H7 (cell line): ENCODE measurements around the gene THAP7. TPM values are rescaled to one million over a fixed set of nuclear protein-coding genes. Genes with fewer than 3 reads are reported as not detected.

Experiments used
- DNase-seq: peaks from one replicate; pipeline ENCODE4 v3.0.0; 2012
- H3K27me3 ChIP-seq: 2 replicates; pipeline ENCODE4 v1.6.0; 2011; ENCODE audit warnings: mild to moderate bottlenecking, low read length; ENCODE audit not compliant: control insufficient read depth, insufficient read depth
- H3K36me3 ChIP-seq: replicated peaks from 2 replicates; pipeline ENCODE4 v1.5.1; 2011; ENCODE audit warnings: low read length; ENCODE audit not compliant: control insufficient read depth, insufficient read depth
- H3K4me3 ChIP-seq: 2 replicates; pipeline ENCODE4 v1.5.1; 2011; ENCODE audit warnings: low read depth, mild to moderate bottlenecking, control low read depth, low read length, moderate library complexity; ENCODE audit not compliant: insufficient read depth
- total RNA-seq: library from RNA; depleted of rRNA; stranded (reverse); fragments of >200 nt; shearing (Covaris generic); gene quantifications from 2 replicates; pipeline ENCODE4 v1.2.3, GENCODE V29; 2014

Gene THAP7
- total RNA-seq, 1 experiment from 2014 or later: 42.7 TPM

DNA sequence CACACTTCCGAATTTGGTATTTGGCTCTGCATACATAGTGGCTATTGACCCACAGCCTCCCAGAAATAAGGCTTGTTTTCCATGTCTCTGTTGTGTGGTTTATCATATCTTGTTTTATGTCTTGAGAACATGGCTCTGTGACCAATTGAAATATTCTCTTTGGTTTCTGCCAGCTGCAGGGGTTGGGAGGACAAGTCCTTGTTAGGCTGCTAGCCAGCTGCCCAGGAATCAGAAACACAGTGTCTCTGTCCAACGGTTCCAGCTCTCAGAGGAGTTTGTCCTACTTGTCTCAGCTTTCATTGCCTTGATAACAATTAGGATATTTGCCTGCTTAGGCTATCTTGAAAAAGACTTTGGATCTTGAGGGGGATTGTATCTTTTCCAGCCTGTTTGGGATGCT lies 36.5 kb upstream of the THAP7 start:
- peak; percentile 6 for DNase-seq
- H3K27me3 ChIP-seq: no peaks in the 10 kb centered on the region; the same call in 1 of the 2 replicates
- no peaks in the 10 kb centered on the region for H3K36me3 ChIP-seq
- H3K4me3 ChIP-seq: no peak overlapping the region

- no peaks in the 10 kb centered on the region for H3K36me3 ChIP-seq
- no peak overlapping the region for H3K4me3 ChIP-seq
- H3K27me3 ChIP-seq: peaks cover 13% of the 10 kb centered on the region; the same call in 1 of the 2 replicates
- no peak for DNase-seq
Observed at GRCh38 chr22:21034989-21035388, 33.1 kb upstream of the THAP7 start.

DNA sequence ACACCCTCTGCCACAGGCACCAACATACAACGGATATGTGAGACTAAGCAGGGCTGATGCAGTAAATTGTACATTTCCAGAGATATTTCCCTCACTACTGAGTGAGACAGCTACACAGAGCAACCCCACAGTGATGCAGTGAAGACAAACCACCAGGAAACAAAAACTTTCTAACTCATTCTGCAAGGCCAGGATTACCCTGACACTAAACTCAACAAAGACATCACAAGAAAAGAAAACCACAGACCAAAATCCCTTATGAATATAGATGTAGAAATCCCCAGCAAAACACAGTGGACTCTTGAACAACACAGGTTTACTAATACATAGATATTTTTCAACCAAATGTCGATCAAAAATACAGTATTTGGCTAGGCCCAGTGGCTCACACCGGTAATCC lies 32.0 kb upstream of the THAP7 start:
- Histone ChIP-seq H3K4me3 (no peak overlapping the region), H3K27me3 (peaks cover 13% of the 10 kb centered on the region; the same call in 1 of the 2 replicates), H3K36me3 (no peaks in the 10 kb centered on the region)
- DNase-seq: peak; percentile 6

- no peaks in the 10 kb centered on the region for H3K36me3 ChIP-seq
- peak overlapping the region; percentile 44; the same call in 1 of the 2 replicates for H3K4me3 ChIP-seq
- peak; percentile 66 for DNase-seq
- H3K27me3 ChIP-seq: peaks cover 13% of the 10 kb centered on the region; the same call in 1 of the 2 replicates
Observed at GRCh38 chr22:21032868-21033688, 31.2 kb upstream of the THAP7 start.

DNA sequence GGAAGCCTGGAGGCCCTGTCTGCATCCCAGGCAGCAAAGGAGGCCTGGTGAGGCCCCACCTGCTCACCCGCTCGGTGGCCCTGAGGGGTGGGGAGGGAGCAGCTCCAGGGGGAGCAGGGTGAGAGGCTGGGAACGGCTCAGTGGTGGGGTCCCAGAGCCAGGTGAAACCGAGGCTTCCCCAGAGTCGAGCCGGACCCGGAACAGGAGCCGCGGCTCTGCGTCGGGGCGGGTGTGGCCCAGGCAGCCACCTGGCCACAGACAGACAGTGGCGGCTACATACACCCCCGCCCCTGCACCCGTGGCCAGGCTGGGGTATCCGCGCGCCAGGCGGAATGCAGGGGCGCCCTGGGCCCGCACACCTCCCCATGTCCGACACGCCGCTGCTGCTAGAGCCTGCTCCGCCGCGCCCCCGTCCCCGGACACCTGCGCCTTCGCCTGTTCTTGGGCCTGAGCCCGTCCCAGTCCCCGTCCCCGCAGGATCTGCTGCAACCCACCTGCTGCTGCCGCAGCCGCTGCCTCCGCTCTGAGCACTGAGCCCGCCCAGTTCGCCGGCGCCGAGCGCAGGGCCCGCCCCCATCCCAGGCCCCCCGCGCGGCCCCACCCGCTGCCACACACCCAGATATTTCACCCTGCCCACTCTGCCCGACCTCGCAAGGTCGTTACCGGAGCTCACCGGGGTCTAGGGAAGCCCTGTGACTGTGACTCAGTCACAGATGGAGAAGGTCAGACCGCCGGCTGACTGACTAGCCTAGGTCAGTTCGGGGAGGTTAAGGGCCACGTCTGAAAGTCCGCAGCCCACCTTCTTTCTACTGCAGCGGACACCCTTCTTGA lies 30.3 kb upstream of the THAP7 start, which contains the start of gene SLC7A4:
SLC7A4 (minus strand) TSS at position 525 of the 831 bp plus-strand sequence. CDS start 749 bp downstream, outside the sequence.
- DNase-seq: peak; percentile 85
- Histone ChIP-seq H3K27me3 (peaks cover 13% of the 10 kb centered on the region; the same call in 1 of the 2 replicates), H3K36me3 (no peaks in the 10 kb centered on the region), H3K4me3 (peak within 1 kb of the TSS; percentile 44; the same call in 1 of the 2 replicates)

- Histone ChIP-seq H3K27me3 (peaks cover 13% of the 10 kb centered on the region; the same call in 1 of the 2 replicates), H3K36me3 (no peaks in the 10 kb centered on the region), H3K4me3 (peak overlapping the region; percentile 44; the same call in 1 of the 2 replicates)
- no peak for DNase-seq
Observed at GRCh38 chr22:21031545-21032036, 29.7 kb upstream of the THAP7 start.

- Histone ChIP-seq H3K4me3 (no peak overlapping the region), H3K27me3 (peaks cover 13% of the 10 kb centered on the region; the same call in 1 of the 2 replicates), H3K36me3 (no peaks in the 10 kb centered on the region)
- DNase-seq: no peak
Observed at GRCh38 chr22:21030621-21031544, 29.0 kb upstream of the THAP7 start.

DNA sequence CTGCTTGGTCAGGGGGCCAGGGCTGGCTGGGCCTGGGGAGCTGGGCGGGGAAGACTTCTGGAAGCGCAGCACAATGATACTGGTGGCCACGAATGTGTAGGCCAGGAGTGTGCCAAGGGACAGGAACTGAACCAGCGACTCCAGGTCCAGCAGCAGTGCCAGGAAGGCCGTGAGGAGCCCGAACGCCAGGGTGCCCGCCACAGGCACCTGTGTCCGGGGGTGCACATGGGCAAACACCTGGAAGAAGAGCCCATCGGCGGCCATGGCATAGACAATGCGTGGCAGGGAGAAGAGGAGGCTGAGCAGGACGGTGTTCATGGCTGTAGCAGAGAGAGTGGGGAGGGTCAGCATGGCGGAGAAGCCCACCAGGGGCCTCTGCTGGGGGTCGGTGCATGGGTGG lies 28.1 kb upstream of the THAP7 start:
- Histone ChIP-seq H3K36me3 (no peaks in the 10 kb centered on the region), H3K4me3 (no peak overlapping the region), H3K27me3 (peaks cover 13% of the 10 kb centered on the region; the same call in 1 of the 2 replicates)
- DNase-seq: no peak

DNA sequence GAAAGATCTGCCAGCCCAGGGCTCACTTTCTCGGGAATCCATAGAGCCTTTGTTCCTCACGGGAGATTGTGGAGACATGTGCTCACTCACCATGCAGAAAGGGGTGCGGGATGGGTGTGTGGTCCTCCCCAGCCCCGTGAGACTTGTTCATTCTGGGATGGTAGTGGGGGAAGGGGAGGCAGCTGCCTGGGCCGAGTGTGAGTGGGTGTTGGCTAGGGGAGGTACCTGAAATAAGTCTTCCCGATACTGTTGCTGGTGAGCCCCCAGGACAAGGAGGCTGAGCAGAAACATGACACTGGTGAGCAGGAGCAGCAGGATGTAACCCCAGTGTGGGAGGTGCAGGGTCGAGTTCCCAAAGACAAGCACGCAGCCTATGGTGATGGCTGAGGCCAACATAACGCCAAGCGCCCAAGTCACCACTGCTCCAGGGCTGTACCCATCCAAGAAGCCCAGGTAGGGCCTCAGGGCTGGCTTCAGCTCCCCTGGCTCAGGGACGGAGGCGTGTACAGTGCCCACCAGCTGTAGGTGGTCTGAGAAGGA lies 27.6 kb upstream of the THAP7 start:
- Histone ChIP-seq H3K36me3 (no peaks in the 10 kb centered on the region), H3K27me3 (peaks cover 13% of the 10 kb centered on the region; the same call in 1 of the 2 replicates), H3K4me3 (no peak overlapping the region)
- no peak for DNase-seq

GRCh38 chr22:21028277-21029251 lies 26.6 kb upstream of the THAP7 start:
- Histone ChIP-seq H3K36me3 (no peaks in the 10 kb centered on the region), H3K27me3 (peaks cover 13% of the 10 kb centered on the region; the same call in 1 of the 2 replicates), H3K4me3 (no peak overlapping the region)
- DNase-seq: peak; percentile 36

DNA sequence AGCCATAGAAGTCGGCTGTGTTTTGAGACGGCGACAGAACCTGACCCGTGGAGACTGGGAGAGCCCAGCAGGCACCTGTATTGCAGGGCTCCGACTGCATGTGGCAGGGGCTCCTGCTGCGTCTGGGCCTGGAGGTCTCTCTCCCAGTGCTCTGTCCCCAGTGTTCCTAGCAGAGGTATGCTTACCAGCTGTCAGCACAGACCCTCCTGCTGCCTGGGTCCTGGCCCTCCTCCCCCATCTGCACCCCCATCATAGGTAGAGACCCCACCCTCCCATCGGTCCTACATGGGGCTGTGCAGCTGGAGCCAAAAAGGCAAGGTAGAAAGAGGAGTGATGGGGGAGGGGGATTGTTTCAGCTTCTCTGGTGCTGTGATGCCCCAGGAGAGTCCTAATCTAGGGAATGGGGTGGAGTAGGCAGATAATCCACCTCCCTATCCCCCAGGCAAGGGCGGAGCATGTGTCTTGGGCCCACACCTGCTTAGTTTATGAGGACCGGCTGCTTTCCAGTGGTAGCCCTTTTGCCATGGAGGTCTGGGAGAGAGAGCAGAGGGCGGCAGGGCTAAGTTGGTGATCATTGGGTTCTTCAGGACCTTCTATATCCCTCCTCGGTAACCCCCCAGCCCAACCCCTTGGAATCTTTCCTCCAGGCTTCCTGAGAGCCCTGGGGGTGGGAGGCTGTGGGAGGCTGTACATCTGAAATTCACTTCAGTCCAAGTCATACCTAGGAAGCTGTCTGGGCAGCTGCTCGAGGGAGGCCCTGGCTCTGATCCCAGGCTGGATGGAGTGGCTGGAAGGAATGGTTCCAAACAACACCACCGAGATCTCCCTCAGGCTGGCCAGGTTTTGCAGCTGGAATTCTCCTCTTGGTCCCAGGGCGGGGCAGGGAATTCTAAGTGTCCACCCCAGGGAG lies 25.1 kb upstream of the THAP7 start:
- Histone ChIP-seq H3K27me3 (peaks cover 8% of the 10 kb centered on the region; the same call in 1 of the 2 replicates), H3K36me3 (no peaks in the 10 kb centered on the region), H3K4me3 (no peak overlapping the region)
- DNase-seq: peak; percentile 46
